ENCODE data around the gene CYP4B1.
"Not testable (repeated sequence)": the region's sequence is repeated elsewhere in the genome, so short reads cannot be mapped to it uniquely, and the experiment has no call there.

- not testable (repeated sequence) for TF ChIP-seq POLR2AphosphoS5, POLR2A (IDR thresholded peaks at IDR 0.05)
Observed at GRCh38 chr1:46754707-46755106, 44.1 kb upstream of the CYP4B1 start.

All from sigmoid colon (tissue), 4 donors.